K562 (cell line): ENCODE results near the gene SPIRE1. TPM values are rescaled to one million over a fixed set of nuclear protein-coding genes. Genes with fewer than 3 reads are reported as not detected.

Source experiments
- ATAC-seq: fragments of 200-7000 bp; cut with Tn5 transposase; 3 replicates; pipeline ENCODE4 v1.9.1; 2020; ENCODE audit warnings: moderate library complexity
- BruUV-seq: library from RNA; stranded (reverse); fragments of 400-500 nt; replicated peaks from 2 replicates; lab custom pipeline; 2021; lab: Mats Ljungman, UMichigan
- CTCF ChIA-PET: fragments of 300-600 bp; formaldehyde crosslinking; extraction: SDS; loops from one replicate; lab custom pipeline; 2021; ENCODE audit warnings: low intra/inter-chr PET ratio; lab: Yijun Ruan, JAX
- POLR2A ChIA-PET: fragments of 300-600, 350-650 bp; sonication (Branson Sonifier 250); formaldehyde crosslinking; extraction: SDS; loops from one replicate; lab custom pipeline; 2021; ENCODE audit warnings: antibody characterized with exemption, inconsistent platforms; lab: Yijun Ruan, JAX
- DNase-seq, 4 experiments: peaks; one replicate each; pipeline versions ENCODE4 v3.0.0 to v3.0.0-alpha.2; 2011 to 2018; ENCODE audit warnings: low spot score in 3 of 4, mixed read lengths in 3 of 4; ENCODE audit errors: extremely low read depth in 1 of 4
- FAIRE-seq: peaks from 2 replicates; lab custom pipeline; 2011; peaks lifted over from hg19 to GRCh38; lab: Jason Lieb, UNC
- H2AFZ ChIP-seq: 2 replicates; pipeline ENCODE4 v1.6.0; 2011; ENCODE audit warnings: low read depth, low read length, control low read depth, inconsistent platforms
- H3K27ac ChIP-seq: fragments of 200-600 bp; 3 replicates; pipeline ENCODE4 v1.8.0; 2011; ENCODE audit warnings: low read depth, mild to moderate bottlenecking, control low read depth, inconsistent platforms, low read length, moderate library complexity, mixed read lengths; ENCODE audit errors: extremely low read depth
- H3K27me3 ChIP-seq, 2 experiments: fragments of 300-600 bp in 1 of 2; 2 replicates in 1 of 2; 3 replicates in 1 of 2; pipeline versions ENCODE4 v1.6.0 to v1.8.0; 2011; ENCODE audit warnings: inconsistent platforms in 2 of 2, low read length in 2 of 2, mild to moderate bottlenecking in 1 of 2, mixed read lengths in 1 of 2, moderate library complexity in 1 of 2; ENCODE audit not compliant: control insufficient read depth in 2 of 2, insufficient read depth in 2 of 2
- H3K36me3 ChIP-seq: fragments of 300-600 bp; 3 replicates; pipeline ENCODE4 v1.8.0; 2011; ENCODE audit warnings: mild to moderate bottlenecking, low read length, inconsistent platforms; ENCODE audit not compliant: control insufficient read depth, insufficient read depth
- H3K4me1 ChIP-seq, 2 experiments: fragments of 200-600 bp in 1 of 2; replicated peaks in 1 of 2; 2 replicates in 1 of 2; 3 replicates in 1 of 2; pipeline versions ENCODE4 v1.5.1 to v1.8.0; 2011; ENCODE audit warnings: inconsistent platforms in 2 of 2, low read length in 2 of 2, mild to moderate bottlenecking in 1 of 2, mixed read lengths in 1 of 2, moderate library complexity in 1 of 2; ENCODE audit not compliant: control insufficient read depth in 2 of 2, insufficient read depth in 2 of 2
- H3K4me2 ChIP-seq: 2 replicates; pipeline ENCODE4 v1.6.1; 2011; ENCODE audit warnings: low read length, control low read depth, inconsistent platforms, mixed read lengths; ENCODE audit not compliant: insufficient read depth
- H3K4me3 ChIP-seq: fragments of 200-600 bp; sonication (generic), shearing (Covaris generic); 2 replicates; pipeline ENCODE4 v1.5.1; 2016; ENCODE audit warnings: control low read depth, inconsistent platforms
- H3K79me2 ChIP-seq: fragments of 200-600 bp; 3 replicates; pipeline ENCODE4 v1.8.0; 2011; ENCODE audit warnings: low read length, inconsistent platforms; ENCODE audit not compliant: control insufficient read depth, insufficient read depth
- H3K9ac ChIP-seq, 2 experiments: 2 replicates each; pipeline versions ENCODE4 v1.6.0 to v1.6.1; 2011; ENCODE audit warnings: low read depth in 2 of 2, low read length in 2 of 2, control low read depth in 1 of 2, inconsistent platforms in 1 of 2, mild to moderate bottlenecking in 1 of 2, mixed read lengths in 1 of 2; ENCODE audit not compliant: insufficient read depth in 1 of 2
- H3K9me1 ChIP-seq: one replicate; pipeline ENCODE4 v1.6.0; 2011; ENCODE audit warnings: inconsistent platforms, mild to moderate bottlenecking, low read length, moderate library complexity; ENCODE audit not compliant: control insufficient read depth, insufficient read depth
- H3K9me3 ChIP-seq: replicated peaks from 2 replicates; pipeline ENCODE4 v1.5.1; 2011; ENCODE audit warnings: low read depth, low read length, inconsistent platforms; ENCODE audit not compliant: control insufficient read depth, insufficient read depth
- H4K20me1 ChIP-seq: replicated peaks from 2 replicates; pipeline ENCODE4 v1.6.1; 2011; ENCODE audit warnings: low read length, inconsistent platforms, mixed read lengths; ENCODE audit not compliant: control insufficient read depth, insufficient read depth
- DEAF1 ChIP-seq: fragments of 450-650 bp; formaldehyde crosslinking; IDR thresholded peaks from 2 replicates; pipeline ENCODE4 v1.4.0; 2020; ENCODE audit warnings: mild to moderate bottlenecking, moderate library complexity
- FOXJ3 ChIP-seq: sonication (generic); formaldehyde crosslinking; IDR thresholded peaks from 2 replicates; pipeline ENCODE4 v1.4.0; 2020; ENCODE audit warnings: mild to moderate bottlenecking, missing genetic modification reagents
- HDAC2 ChIP-seq: fragments of 450-650 bp; IDR thresholded peaks from 2 replicates; pipeline ENCODE4 v1.6.1; 2016; ENCODE audit warnings: mild to moderate bottlenecking
- NBN ChIP-seq: fragments of 450-650 bp; IDR thresholded peaks from 2 replicates; pipeline ENCODE4 v1.6.1; 2016; ENCODE audit warnings: low read depth, mild to moderate bottlenecking
- PRPF4 ChIP-seq: fragments of 200-400 bp; formaldehyde crosslinking; IDR thresholded peaks from one replicate; pipeline ENCODE4 v1.6.1; 2017; ENCODE audit warnings: low read length, low read depth, mild to moderate bottlenecking; ENCODE audit not compliant: insufficient read depth, poor library complexity, severe bottlenecking
- ZBTB12 ChIP-seq: fragments of 250-450 bp; sonication (Bioruptor Pico); IDR thresholded peaks from 2 replicates; pipeline ENCODE4 v1.4.0; 2020
- ZBTB17 ChIP-seq: fragments of 450-650 bp; formaldehyde crosslinking; IDR thresholded peaks from 2 replicates; pipeline ENCODE4 v1.4.0; 2020; ENCODE audit warnings: mild to moderate bottlenecking
- ZBTB43 ChIP-seq: sonication (generic); formaldehyde crosslinking; IDR thresholded peaks from 2 replicates; pipeline ENCODE4 v1.8.0; 2023; ENCODE audit warnings: mild to moderate bottlenecking, missing genetic modification reagents
- ZNF3 ChIP-seq: fragments of 250-450 bp; sonication (Bioruptor Pico); IDR thresholded peaks from 2 replicates; pipeline ENCODE4 v1.5.0; 2021; ENCODE audit warnings: mild to moderate bottlenecking, moderate library complexity
- ZNF644 ChIP-seq: fragments of 200-800 bp; sonication (Bioruptor generic); IDR thresholded peaks from 2 replicates; pipeline ENCODE4 v1.6.1; 2016; ENCODE audit warnings: low read depth, missing genetic modification characterization, missing compliant biosample characterization
- ZNF699 ChIP-seq: fragments of 250-450 bp; sonication (Bioruptor Pico); IDR thresholded peaks from 2 replicates; pipeline ENCODE4 v1.8.0; 2021; ENCODE audit warnings: mild to moderate bottlenecking, moderate library complexity; ENCODE audit not compliant: insufficient replicate concordance
- WGBS: fragments of 100-300 bp; shearing (Covaris generic); methylation state at CpG from one replicate; pipeline ENCODE4 v1.1.6; 2016; ENCODE audit warnings: low coverage, mixed read lengths; ENCODE audit not compliant: insufficient coverage; ENCODE audit errors: missing lambda C conversion rate; 5-methylcytosine and 5-hydroxymethylcytosine counted together
- in situ Hi-C: fragments of 300-500 bp; cut with MboI; formaldehyde crosslinking; loops from 4 replicates; pipeline ENCODE4 v1.15.0; 2018; ENCODE audit warnings: inconsistent platforms, mixed read lengths
- intact Hi-C: fragments of 100-400 bp; cut with micrococcal nuclease; formaldehyde crosslinking; loops from 2 replicates; pipeline ENCODE4 v1.14.2; 2022
- polyA plus RNA-seq, 8 experiments: library from polyadenylated mRNA; depleted of rRNA in 4 of 8; stranded (reverse) in 5 of 8; unstranded in 3 of 8; fragments of >200 nt; fragmentation: Nextera tagmentation in 2 of 8; fragmentation: Illumina TruSeq in 1 of 8; extraction: Ambion mirVana in 2 of 8; extraction: Trizol in 1 of 8; gene quantifications; 2 replicates each; pipeline versions ENCODE4 v1.2.1 to v1.2.3, GENCODE V29; 2011 to 2014; ENCODE audit warnings: inconsistent platforms in 1 of 8, missing spikeins in 1 of 8
- total RNA-seq, 7 experiments: library from RNA; depleted of rRNA in 6 of 7; stranded (reverse); fragments of >200 nt in 6 of 7; fragmentation: Illumina TruSeq in 2 of 7; extraction: Trizol in 2 of 7; gene quantifications; 2 replicates each; pipeline versions ENCODE4 v1.2.1 to v1.2.3, GENCODE V29; 2011 to 2021; ENCODE audit warnings: low replicate concordance in 1 of 7
- TF ChIP-seq, protein P1 (sequence below), 2 experiments: fragments of 450-650 bp in 1 of 2; sonication (generic) in 1 of 2; formaldehyde crosslinking in 1 of 2; IDR thresholded peaks in 1 of 2; conservative IDR thresholded peaks in 1 of 2; 2 replicates each; pipeline versions ENCODE4 v1.6.1 to v1.8.1; 2016 to 2023; ENCODE audit warnings: mild to moderate bottlenecking in 2 of 2, moderate library complexity in 2 of 2, inconsistent platforms in 1 of 2, missing genetic modification reagents in 1 of 2
- TF ChIP-seq, protein P2 (sequence below): sonication (generic); formaldehyde crosslinking; IDR thresholded peaks from 2 replicates; pipeline ENCODE4 v1.8.0; 2022; ENCODE audit warnings: missing genetic modification reagents, mild to moderate bottlenecking, moderate library complexity, borderline replicate concordance

SPIRE1 gene
- total and polyA plus RNA-seq, 9 of the 15 experiments (the other 6 are each of a cell fraction or from before 2014, with no cell fraction given), result 2.9 to 14.0 (median 10.2) TPM

DNA sequence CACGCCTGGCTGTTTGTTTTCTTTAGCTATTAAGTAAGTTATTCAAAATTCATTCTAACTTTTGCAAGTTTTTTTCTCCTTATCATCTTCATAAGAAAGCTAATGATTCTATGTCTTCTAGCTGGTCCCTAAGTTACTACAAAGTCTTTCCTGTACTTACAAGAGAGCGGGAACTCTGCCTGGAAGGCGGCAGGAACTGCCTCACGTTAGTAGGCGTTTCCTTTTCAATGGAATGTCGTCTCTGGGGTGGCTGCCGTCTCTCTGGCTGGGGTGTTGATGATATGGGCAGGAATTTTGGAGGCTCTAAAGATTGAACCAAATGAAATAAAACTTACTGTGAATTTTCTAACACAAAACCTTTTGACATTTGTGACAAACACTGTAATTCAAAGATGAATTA, 194.7 kb downstream of the SPIRE1 start:
- H3K27me3 ChIP-seq, result no peaks in the 10 kb centered on the region
- FAIRE-seq (no peak), ATAC-seq (no peak), DNase-seq (no peak)
- no peak overlapping the region for H3K4me2 ChIP-seq
- H3K4me3 ChIP-seq, result no peak overlapping the region
- H3K27ac ChIP-seq, result no peak overlapping the region
- CTCF ChIA-PET, result no interaction called here
- no peak overlapping the region for H2AFZ ChIP-seq
- H3K4me1 ChIP-seq, result peaks cover 1 to 3% of the 10 kb centered on the region in 2 experiments; a peak in 3 of 5 replicates
- POLR2A ChIA-PET, result no interaction called here
- BruUV-seq, result no TSS peak
- no peaks in the 10 kb centered on the region for H4K20me1 ChIP-seq
- no peaks in the 10 kb centered on the region for H3K79me2 ChIP-seq
- no peaks in the 10 kb centered on the region for H3K9me3 ChIP-seq
- in situ Hi-C loops, result no loop called here
- intact Hi-C loops, result no loop called here
- H3K36me3 ChIP-seq, result peaks cover 17% of the 10 kb centered on the region; the same call in 1 of the 3 replicates
- H3K9me1 ChIP-seq, result no peaks in the 10 kb centered on the region
- TF ChIP-seq ZNF3 (no peak), ZNF644 (tag) (no peak), NBN (no peak), ZBTB43 (CRISPR knock-in tag) (no peak), ZBTB12 (no peak), DEAF1 (CRISPR knock-in tag) (no peak), ZBTB17 (no peak), ZNF699 (CRISPR knock-in tag) (no peak), PRPF4 (no peak), FOXJ3 (no peak), HDAC2 (no peak)
- TF ChIP-seq, protein P1, sequence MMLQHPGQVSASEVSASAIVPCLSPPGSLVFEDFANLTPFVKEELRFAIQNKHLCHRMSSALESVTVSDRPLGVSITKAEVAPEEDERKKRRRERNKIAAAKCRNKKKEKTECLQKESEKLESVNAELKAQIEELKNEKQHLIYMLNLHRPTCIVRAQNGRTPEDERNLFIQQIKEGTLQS (IDR thresholded peaks at IDR 0.05), result no peak
- TF ChIP-seq, protein P1 (CRISPR knock-in tag; conservative IDR thresholded peaks at IDR 0.05), result no peak
- TF ChIP-seq, protein P2, sequence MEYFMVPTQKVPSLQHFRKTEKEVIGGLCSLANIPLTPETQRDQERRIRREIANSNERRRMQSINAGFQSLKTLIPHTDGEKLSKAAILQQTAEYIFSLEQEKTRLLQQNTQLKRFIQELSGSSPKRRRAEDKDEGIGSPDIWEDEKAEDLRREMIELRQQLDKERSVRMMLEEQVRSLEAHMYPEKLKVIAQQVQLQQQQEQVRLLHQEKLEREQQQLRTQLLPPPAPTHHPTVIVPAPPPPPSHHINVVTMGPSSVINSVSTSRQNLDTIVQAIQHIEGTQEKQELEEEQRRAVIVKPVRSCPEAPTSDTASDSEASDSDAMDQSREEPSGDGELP (CRISPR knock-in tag), result no peak
- WGBS, result 83% methylated on average over 7 of the region's 7 CpGs
- H3K9ac ChIP-seq, result no peak overlapping the region
